IPS-NIHi11 (cell line): Measurements from ENCODE around the gene FRMD4A.

Source experiments
- DNase-seq: peaks from one replicate; pipeline ENCODE4 v3.0.0; 2012; ENCODE audit warnings: mixed read lengths, low spot score

Gene FRMD4A

DNA sequence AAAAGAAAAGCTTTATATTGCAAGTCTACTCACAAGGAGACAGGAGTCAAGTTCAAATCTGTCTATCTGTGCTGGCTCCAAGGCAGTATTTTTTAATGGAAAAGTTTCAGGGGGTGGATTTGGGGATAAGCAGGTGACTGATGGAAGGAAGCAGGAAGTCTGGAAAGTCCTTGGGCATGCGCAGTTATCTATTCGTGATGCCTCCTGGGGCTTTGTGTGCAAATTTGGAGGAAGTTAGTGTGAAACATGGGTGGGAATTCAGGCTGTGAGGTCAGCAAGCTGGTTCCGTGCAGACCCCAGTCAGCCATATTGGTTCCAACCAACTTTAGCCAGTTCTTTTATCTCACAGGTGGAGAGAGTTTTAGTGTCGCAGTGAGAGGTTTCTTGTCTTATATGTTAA, 140.0 kb downstream of the FRMD4A start:
- DNase-seq = no peak

DNA sequence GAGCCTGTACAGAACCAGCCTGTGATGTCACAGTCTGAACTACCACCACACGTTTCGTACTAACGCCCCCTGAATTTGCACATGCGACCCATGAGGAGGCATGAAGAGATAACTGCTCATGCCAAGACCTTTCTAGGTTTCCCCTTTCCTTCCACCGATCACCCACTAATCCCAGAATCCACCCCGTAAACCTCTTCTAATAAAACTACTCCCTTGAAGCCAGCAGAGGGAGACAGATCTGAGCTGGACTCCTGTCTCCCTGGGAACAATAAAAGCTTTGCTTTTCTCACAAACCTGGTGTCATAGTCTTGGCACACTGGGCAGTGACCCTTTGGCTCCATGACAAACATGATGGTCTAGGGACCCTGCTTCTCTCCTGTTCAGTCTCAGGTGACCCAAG, 144.5 kb downstream of the FRMD4A start:
- DNase-seq = no peak

DNA sequence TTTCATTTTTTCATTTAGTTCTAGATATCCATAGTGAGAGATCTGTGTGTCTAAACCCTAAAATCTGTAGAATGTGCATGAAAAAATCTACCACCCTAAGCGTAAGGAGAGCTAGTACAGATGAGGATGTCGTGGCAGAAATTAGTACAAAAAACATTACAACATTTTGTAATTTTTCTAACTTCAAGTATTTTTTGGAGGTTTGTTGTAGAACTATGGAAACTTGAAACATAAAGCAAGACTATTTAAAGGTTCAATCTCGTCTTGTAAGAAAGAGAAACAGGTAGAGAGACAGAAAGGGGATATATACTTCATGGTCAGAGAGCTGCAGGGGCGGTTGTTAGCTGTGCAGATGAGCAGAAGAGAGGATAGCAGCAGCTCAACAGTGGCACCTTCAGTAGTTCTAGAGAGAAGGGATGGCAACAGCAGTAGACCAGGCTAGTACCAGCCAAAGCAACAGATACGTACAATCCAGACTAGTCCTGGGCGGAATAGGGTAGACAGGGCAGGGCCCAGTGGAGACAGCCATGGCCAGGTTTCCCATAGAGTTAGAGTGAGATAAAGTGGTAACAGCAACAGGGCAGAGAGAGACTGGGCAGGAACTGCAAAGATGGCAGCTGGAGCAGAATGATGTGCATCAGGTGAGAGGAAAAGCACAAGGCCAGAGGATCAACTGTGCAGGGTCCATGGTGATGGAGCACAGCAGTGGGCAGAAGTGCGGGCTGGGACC, 145.2 kb downstream of the FRMD4A start:
- DNase-seq = peak; percentile 49

DNA sequence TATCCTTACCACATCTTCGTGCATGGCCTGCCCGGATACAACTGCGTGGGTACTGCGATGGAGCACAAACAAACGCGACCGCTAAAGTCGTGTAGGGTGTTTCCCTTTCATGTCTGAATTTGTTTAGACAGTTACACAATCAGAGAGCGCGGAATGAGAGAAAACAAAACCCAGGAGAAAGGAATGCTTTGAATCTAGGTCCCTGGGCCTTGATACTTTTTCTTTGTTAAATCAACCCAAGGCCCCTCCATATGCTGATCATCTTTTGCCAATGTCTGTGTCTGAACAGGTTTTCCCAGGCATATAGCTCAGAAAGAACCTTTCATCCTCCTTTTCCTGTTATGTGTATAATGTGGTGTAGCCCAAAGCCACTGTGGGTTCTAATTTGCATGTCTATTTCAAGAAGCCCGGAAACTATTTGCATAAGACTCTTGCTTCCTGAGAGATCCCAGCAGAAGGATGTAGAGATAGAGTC, 145.8 kb downstream of the FRMD4A start:
- no peak for DNase-seq

DNA sequence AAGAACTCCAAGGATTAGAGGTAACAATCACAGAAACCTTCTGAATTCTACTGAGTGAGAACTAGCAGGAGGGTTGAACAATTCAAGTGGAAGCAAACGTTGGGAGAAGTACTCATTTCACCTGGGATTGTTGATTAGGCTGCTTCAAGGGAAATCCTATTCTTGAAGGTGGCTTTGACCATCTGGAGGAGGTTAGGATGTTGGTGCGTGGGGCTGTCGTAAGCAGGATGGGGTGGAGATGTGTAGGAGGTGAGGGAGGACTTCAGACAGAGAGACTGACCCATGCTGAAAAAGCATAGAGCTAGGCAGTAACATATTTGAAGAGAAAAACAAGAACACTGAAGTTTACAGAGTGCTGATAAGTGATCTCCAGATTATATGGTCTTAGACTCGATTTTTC, 147.9 kb downstream of the FRMD4A start:
- no peak for DNase-seq

DNA sequence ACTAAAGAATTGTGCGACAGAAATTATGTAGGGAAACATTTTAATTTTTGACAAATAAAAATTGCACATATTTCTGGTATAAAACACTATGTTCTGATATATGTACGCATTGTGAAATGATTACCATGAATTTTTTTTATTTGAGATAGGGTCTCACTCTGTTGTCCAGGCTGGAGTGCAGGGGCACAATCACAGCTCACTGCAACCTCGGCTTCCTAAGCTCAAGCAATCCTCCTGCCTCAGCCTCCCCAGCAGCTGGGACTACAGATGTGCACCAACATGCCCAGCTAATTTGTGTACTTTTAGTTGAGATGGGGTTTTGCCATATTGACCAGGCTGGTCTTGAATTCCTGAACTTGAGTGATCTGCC, 149.2 kb downstream of the FRMD4A start:
- no peak for DNase-seq

DNA sequence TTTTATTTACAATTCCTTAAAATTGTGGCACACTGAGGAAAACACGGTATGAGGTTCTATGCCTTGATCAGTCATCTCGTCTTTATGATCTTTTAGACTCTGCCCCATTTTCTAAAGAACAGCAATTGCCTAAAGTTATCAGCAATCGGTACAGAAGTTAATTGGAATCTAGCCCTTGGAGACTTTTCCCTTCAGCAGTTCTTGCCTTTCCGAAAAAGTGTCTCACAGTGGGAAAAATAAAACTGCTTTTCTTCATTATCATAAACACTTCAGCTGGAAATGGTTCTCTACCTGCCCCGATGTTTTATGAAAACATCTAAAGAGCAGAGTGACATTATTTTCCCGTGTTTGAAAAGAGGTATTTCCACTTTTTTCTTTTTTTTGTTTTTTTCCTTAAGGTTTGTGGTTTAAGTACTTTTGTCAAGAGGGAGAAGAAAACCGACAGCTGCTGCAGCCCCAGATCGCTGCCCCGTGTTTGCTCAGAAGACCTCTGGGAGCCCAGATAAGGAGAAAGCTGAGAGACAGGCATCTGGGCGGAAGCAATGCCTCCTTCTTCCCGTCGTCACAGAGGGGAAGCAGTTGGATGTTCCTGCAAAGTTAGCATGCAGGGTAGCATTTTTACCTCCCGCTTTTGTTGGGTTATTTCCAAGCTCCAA, 149.7 kb downstream of the FRMD4A start:
- DNase-seq = no peak

DNA sequence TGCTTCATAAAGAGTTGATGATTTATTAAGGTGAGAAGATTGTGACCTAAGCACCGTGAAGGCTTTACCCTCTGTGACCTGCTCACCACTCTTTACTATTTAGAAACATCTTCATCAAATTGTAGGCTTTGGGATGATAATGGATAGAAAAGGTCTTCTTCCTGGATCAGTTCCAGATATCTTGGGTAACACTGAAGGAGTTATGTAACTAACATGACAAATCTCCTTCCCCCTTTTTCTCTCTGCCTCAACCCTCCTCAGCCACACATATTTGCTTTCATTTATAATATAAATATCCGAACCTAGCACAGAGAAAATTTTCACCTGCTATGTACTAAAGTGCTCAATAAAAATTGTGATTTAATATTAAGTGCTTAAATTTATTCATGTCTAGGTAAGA, 151.5 kb downstream of the FRMD4A start:
- no peak for DNase-seq

DNA sequence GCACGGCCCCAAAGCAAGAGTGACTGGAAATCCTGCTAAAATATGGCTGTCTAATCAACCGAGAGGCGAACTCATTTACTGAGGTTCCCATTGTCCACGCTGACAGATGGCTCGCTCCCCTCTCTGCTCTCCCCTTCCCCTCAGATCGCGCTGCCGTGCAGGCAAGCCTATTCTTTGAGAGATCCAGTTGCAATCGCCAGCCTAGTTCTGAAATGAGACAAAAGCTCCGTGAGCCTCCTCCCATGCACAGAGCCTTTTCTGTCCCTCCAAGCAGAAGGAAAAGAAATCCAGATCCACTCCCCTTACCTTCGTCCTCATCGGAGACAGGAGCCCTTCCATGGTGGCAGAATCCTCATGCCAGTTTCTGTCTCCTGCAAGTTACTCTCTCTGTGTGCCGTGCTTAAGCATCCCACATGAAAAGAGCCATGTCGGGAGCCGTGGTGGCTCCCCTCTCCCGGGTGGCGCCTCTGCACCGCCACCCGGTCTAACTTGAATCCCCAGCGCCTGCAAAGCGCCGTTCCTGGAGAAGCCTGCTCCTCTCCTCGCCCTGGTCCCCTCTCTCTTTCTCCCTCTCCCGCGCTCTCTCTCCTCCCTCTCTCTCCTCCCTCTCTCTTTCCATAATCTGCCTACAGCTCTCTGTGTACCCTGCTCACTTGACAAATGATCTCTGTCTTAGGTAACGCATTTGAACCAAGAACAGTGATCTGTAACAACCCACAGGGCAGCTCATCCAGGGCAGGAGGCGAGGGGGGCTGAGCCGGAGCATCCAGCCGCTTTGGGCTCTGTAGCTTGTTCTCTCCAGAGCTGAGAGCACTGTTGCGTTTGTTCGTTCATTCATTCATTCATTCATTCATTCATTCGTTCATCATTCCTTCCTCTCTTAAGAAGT, 156.8 kb downstream of the FRMD4A start:
- DNase-seq = no peak

DNA sequence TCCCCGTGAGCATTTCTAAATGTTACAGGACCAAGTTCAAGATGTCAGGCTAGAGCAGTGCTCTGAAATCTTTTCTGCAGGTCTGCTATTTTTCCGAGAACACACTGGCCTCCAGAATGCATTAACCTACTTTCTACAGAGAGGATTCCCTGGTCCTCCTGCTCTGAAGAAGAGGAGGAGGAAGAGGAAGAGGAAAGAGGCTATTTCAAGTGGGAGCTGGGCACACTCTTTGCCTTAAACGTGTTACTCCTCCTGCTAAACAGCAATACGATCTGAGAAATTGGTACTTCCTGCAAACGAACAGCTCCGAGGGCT, 157.4 kb downstream of the FRMD4A start:
- DNase-seq = no peak

DNA sequence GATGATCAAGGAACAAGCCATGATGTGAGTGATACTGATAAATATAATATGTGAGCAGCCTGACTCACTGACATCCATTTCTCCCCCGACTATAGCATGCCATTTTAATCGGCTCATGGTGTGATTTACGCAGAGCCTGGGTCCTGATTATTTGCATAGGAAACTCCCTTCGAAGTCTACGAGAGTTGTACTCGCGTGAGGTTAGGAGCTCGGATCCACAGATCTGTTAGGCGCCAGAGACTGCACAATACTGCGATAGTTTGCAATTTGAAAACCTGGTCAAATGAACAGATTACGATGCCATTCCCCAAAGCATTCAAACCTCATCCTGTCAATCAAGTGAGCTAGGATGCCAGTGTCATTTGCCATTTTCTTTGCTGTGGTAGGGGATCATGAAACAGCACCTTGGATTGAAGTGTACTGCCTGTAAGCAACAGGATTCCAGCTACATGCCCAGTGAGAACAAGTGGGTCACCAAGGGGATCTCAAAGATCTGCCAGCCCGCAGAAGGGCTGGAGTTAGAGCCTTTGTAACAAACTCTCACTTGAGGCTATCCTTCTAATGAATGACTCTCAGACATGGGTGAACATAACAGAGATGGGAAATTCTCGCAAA, 158.3 kb downstream of the FRMD4A start:
- DNase-seq = no peak

DNA sequence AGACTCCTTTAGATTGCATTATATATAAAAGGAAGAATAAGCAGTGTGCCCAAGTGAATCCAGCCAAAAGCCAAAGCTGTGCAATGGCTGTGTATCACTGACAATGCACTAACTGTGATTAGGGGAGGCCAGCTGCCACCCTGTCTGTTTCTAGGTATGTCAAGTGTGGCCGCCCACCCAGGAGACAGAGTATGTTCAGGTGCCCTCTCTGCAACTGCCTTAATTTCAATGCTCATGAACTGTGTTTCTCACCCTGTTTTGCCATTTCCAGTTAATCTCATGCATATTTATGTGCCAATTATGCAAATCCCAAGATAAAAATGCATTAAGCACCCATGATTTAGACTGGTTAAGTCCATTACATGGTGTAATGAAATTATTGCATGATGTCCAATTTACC, 159.4 kb downstream of the FRMD4A start:
- no peak for DNase-seq

DNA sequence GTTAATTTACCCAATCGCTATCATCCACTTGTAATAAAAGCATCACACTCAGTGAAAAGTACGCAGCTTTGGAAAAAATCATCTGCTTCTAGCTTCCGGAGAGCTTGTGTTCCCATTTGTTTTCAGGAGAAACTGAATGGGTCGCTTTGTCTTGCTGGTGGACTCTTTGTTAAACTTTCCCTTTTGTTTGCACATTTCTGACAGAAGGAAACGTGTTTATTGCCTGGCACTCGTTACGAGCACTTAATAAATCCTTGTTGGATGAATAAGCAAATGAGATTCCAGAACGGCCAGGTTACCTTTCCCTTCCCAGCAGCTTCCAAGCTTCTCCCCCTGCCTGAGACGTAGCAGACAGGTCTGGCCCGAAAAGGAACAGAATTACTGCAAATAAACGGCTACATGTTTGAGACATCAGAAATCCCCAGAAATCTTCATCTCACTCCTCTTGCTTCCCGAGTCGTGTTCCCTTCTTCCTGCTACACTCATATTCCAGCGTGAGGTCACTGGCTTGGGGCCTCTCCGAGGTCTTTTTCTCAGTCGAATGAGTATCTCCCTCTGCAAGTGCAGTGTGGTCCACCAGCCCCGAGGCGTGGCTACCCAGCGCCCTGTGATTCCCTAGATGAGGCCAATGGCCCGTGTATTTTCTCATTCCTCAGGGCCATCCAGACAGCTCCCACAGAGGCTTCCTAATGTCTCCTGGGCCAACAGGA, 167.2 kb downstream of the FRMD4A start:
- no peak for DNase-seq

DNA sequence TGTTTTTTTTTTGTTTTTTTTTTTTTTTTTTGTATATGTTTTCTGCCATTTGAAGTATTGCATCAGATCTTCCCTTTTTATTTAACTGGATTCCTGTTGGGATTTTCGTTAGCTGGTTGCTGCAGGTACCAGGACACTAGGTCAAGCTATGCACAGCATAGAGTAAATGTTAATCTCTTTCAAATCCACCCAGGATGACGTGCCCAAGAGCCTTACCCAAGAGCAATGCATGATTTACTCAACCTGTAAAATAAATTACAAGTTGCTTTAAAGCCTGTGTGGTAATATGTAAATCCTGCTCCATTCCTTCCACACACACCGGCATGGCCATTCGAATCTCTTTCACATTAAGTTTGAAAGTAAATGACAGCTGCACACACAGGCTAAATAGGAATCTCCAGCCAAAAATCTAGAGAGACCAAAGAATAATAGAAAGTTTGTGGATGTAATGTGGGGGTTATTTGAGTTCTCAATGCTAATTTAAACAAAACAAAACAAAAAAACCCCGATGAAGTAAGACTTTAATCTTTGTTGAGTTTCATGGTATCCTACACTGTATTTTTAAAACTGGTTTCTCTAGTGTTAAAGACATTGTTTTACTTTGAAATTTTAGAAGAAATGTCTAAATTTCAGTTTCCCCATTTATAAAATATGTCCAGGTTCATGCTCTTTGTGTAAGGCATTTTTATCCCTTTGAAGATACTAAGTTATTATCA, 167.9 kb downstream of the FRMD4A start:
- DNase-seq = no peak

DNA sequence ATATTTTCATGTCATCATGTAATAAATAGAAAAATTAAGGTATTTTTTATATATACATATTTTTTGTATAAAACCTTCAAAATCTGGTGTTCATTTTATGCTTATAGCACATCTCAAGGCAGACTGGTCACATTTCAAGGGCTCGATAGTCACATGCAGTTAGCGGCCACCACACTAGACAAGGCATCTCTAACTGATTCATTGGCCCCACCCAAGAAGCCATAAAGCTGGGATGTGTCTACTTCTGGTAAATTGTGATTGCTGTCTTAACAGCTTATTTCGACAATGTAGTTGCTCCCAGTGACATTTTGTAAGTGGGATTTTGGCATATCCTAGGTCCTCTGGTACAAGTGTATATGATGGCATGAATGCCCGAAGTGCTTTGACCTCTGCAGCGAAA, 168.7 kb downstream of the FRMD4A start:
- no peak for DNase-seq

DNA sequence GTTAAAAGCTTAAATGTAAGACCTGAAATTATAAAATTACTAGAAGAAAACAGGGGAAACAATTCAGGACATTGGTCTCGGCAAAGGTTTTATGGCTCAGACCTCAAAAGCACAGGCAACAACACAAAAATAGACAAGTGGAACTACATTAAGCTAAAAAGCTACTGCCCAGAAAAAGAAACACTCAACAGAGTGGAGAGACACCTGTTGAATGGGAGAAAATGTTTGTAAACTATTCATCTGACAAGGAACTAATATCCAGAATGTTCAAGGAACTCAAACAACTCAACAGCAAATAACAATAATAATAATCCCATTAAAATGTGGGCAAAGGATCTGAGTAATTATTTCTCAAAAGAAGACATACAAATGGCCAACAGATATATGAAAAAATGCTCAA, 170.4 kb downstream of the FRMD4A start:
- no peak for DNase-seq

DNA sequence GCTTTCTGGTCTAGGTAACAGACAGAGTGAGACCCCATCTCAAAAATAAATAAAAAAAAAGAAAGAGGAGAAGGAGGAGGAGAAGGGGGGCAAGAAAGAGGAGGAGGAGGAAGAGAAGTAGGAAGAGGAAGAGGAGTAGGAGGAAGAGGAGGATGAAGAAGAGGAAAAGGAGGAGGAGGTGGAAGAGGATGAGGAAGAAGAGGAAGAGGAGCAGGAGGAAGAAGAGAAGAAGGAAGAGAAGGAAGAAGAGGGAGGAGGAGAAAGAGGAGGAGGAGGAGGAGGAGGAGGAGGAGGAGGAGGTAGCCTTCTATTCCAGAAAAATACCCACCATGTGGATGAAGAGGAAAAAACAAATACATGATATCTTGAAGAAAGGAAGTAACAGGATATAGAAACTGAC, 172.1 kb downstream of the FRMD4A start:
- no peak for DNase-seq

DNA sequence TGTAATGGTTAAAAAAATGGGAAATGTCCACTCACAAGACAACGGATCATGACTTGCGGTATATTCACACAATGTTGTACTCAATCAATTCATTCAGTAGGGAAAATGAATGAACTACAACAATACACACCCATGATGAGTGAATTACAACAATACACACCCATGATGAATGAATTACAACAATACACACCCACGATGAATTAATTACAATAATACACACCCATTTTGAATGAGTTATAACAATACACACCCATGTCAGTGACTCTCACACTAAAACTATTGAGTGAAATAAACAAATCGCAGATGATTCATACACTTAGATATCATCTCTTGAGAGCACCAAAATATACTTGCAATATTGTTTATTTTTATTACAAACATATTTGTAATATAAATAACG, 174.6 kb downstream of the FRMD4A start:
- no peak for DNase-seq

DNA sequence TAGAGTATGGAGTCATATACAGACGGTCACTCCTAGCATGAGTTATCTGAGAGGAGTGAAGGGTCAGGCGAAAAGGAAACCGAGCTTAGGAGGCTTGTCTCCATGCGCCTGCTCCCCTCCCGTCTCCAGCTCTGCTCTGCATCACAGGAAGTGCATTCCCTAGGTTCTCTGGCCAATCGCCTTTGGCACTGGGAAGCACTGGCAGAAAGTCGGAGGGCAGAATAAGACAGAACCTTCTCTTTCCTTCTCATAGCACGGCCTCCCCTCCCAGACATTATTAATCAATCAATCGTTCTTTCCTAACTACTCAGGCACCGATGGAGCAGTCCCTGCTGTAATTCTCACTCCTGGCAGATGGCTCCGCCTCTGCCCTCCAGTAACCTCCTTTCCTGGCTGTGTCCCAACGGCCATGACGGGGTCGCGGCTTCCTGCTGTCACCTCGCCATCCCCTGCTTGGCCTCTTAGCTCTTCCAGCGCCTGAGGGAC, 177.1 kb downstream of the FRMD4A start:
- DNase-seq = peak; percentile 40

DNA sequence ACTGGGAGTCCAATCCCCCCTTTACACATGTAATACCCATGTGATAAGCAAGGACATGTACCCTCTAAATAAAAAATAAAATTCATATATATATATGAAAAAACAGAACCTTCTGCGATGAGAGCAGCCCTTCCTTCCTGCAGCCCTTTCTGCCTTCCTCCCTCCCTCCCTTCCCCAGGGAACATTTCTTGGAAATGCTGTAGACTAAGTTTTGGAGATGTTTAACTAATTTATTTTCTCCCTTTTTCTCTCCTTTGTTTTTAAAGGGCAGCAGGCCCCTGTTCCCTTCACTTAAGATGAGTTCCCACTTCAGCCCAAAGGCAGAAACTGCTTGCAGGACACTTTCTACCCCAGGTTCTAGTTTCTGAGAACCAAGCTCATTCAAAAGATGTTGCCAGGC, 179.2 kb downstream of the FRMD4A start:
- DNase-seq = no peak

DNA sequence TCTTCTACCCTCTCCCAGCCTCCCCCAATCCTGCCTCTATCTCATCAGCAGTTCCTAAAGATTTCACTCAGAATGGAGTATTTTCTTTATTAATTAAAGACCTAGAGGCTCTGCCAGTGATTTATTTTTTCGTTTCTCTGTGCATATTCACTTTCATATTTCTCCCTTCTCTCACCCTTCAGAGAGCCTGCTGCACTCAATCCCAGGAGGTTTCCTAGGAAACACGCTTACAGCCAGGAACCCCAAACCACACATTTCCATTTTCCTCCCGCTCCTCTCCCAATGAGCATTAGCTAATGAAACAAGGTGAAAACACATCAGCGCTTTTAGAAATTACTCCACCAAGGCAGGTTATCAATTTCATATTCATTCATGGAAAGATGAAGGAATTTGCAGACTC, 180.2 kb downstream of the FRMD4A start:
- no peak for DNase-seq
